ENCODE results near the gene SCT. TPM values are rescaled to one million over a fixed set of nuclear protein-coding genes. Genes with fewer than 3 reads are reported as not detected.

SCT gene
- total and polyA plus RNA-seq, 2 of the 4 experiments (the other 2 are of a cell fraction) = not detected

GRCh38 chr11:590997-591396 is 36.0 kb downstream of the SCT start:
- Histone ChIP-seq H2BK20ac (ENCODE audit: low read depth, low read length) (no peak overlapping the region), H3K18ac (ENCODE audit: low read depth, low read length) (no peak overlapping the region), H2AK5ac (ENCODE audit: low read depth, low read length) (no peak overlapping the region), H4K5ac (ENCODE audit: low read depth, low read length) (no peak overlapping the region), H3K36me3 (ENCODE audit: control insufficient read depth, insufficient read depth, low read length) (peaks cover 66% of the 10 kb centered on the region), H3K56ac (ENCODE audit: extremely low read depth, insufficient read depth, low read length) (no peak overlapping the region), H2AK9ac (replicated peaks; ENCODE audit: low read depth, low read length, poor library complexity) (no peak overlapping the region), H3K4ac (ENCODE audit: low read depth, low read length) (no peak overlapping the region), H4K91ac (ENCODE audit: insufficient read depth, low read depth, low read length) (no peak overlapping the region), H3K23ac (ENCODE audit: low read depth, low read length) (no peak overlapping the region), H3K9ac (ENCODE audit: low read depth, low read length) (no peak overlapping the region), H3K14ac (replicated peaks; ENCODE audit: low read depth, low read length) (no peak overlapping the region), H2BK15ac (ENCODE audit: low read depth, low read length) (no peak overlapping the region), H2BK5ac (ENCODE audit: low read depth, low read length, poor library complexity, severe bottlenecking) (no peak overlapping the region), H3K9me1 (ENCODE audit: insufficient read depth, low read length) (peaks cover 4% of the 10 kb centered on the region; the same call in 1 of the 2 replicates), H3K4me2 (ENCODE audit: low read depth, low read length) (no peak overlapping the region), H4K8ac (ENCODE audit: low read depth in 2 of 2, low read length in 2 of 2) (no peak overlapping the region), H3K27me3 (ENCODE audit: control insufficient read depth, insufficient read depth, low read length) (no peaks in the 10 kb centered on the region), H2AFZ (replicated peaks; ENCODE audit: low read length, poor library complexity) (no peak overlapping the region), H3K79me1 (ENCODE audit: low read depth in 1 of 2, low read length in 2 of 2) (peaks cover 32 to 72% of the 10 kb centered on the region in 2 experiments), H3K27ac (ENCODE audit: insufficient read depth, low read length) (no peak overlapping the region), H2BK120ac (ENCODE audit: low read depth, low read length) (no peak overlapping the region), H3K9me3 (ENCODE audit: control insufficient read depth, insufficient read depth, low read length) (no peaks in the 10 kb centered on the region), H4K20me1 (ENCODE audit: insufficient read depth, low read length) (peaks cover 69% of the 10 kb centered on the region), H3K4me1 (ENCODE audit: control insufficient read depth, insufficient read depth, low read length) (peaks cover 7% of the 10 kb centered on the region; the same call in 1 of the 2 replicates), H3K4me3 (ENCODE audit: insufficient read depth, low read depth, low read length) (no peak overlapping the region)
- intact Hi-C loops (cut with micrococcal nuclease) (no loop called here), in situ Hi-C loops (cut with MboI; ENCODE audit: low sequenced_read_pairs) (no loop called here), dilution Hi-C loops (cut with HindIII; ENCODE audit: low sequenced_read_pairs, unreplicated experiment) (no loop called here)
- no peak for ATAC-seq (ENCODE audit: low read depth)
- WGBS, 2 experiments (ENCODE audit: extremely low coverage in 2 of 2, insufficient read length in 1 of 2) = 100% methylated on average over 1 of the region's 11 CpGs; no CpG with 5 or more reads in 1 of the 2 experiments
- DNase-seq = no peak
- no TSS peak for BruUV-seq (replicated peaks)
- ChIA-PET POLR2A (ENCODE audit: unreplicated experiment) (no interaction called here), CTCF (no interaction called here)
- TF ChIP-seq POLR2A (IDR thresholded peaks at IDR 0.05; ENCODE audit: low read depth, low read length) (no peak), RCOR1 (IDR thresholded peaks at IDR 0.05; ENCODE audit: insufficient replicate concordance, low read length) (no peak), MXI1 (IDR thresholded peaks at IDR 0.05; ENCODE audit: borderline replicate concordance, low read depth, low read length) (no peak), MAZ (IDR thresholded peaks at IDR 0.05; ENCODE audit: borderline replicate concordance, low read depth, low read length) (no peak), SMC3 (IDR thresholded peaks at IDR 0.05; ENCODE audit: low read depth, low read length) (no peak), RAD21 (IDR thresholded peaks at IDR 0.05; ENCODE audit: low read length) (no peak), NFE2L2 (IDR thresholded peaks at IDR 0.05; ENCODE audit: low read depth, low read length) (no peak), RFX5 (IDR thresholded peaks at IDR 0.05; ENCODE audit: low read depth, low read length) (no peak), USF2 (IDR thresholded peaks at IDR 0.05; ENCODE audit: low read depth, low read length) (no peak), CHD1 (IDR thresholded peaks at IDR 0.05; ENCODE audit: low read depth, low read length) (no peak), CTCF (conservative IDR thresholded peaks at IDR 0.05; ENCODE audit: low read depth, low read length) (no peak), CEBPB (IDR thresholded peaks at IDR 0.05; ENCODE audit: low read depth, low read length) (no peak), FOS (IDR thresholded peaks at IDR 0.05; ENCODE audit: low read depth, low read length) (no peak), ELK1 (IDR thresholded peaks at IDR 0.05; ENCODE audit: borderline replicate concordance, low read depth, low read length) (no peak)

All from IMR-90 (cell line).